ENCODE measurements around the gene GAS7. TPM values are rescaled to one million over a fixed set of nuclear protein-coding genes. Genes with fewer than 3 reads are reported as not detected.
A peak's percentile ranks its signal among the peaks of the same experiment; 100 is the strongest.

Gene GAS7
- total RNA-seq, 6 experiments from 2014 or later = 1.6 to 7.1 (median 2.7) TPM

DNA sequence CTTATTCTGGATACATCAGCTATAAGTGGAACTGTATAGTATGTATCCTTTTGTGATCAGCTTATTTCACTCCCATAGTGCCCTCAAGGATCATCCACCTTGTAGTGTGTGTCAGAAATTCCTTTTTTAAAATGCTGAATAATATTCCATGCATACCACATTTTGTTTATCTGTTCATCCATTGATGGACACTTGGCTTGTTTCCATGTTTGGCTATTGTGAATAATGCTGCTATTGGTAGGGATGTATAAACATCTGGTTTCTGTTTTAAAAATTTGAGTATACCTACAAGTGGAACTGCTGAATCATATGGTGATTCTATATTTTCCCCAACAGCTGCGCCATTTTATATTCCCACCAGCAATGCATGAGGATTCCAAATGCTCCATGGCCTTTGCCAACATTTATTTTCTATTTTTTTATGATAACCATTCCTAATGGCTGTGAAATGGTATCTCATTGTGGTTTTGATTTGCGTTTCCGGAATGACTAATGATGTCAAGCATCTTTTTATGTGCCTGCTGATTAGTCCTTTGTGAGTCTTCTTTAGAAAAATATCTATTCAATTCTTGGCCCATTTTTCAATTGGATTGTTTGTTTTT is 304.9 kb downstream of the GAS7 start:
- no peak for TF ChIP-seq POLR2A (IDR thresholded peaks at IDR 0.05)
- TF ChIP-seq, protein P1, sequence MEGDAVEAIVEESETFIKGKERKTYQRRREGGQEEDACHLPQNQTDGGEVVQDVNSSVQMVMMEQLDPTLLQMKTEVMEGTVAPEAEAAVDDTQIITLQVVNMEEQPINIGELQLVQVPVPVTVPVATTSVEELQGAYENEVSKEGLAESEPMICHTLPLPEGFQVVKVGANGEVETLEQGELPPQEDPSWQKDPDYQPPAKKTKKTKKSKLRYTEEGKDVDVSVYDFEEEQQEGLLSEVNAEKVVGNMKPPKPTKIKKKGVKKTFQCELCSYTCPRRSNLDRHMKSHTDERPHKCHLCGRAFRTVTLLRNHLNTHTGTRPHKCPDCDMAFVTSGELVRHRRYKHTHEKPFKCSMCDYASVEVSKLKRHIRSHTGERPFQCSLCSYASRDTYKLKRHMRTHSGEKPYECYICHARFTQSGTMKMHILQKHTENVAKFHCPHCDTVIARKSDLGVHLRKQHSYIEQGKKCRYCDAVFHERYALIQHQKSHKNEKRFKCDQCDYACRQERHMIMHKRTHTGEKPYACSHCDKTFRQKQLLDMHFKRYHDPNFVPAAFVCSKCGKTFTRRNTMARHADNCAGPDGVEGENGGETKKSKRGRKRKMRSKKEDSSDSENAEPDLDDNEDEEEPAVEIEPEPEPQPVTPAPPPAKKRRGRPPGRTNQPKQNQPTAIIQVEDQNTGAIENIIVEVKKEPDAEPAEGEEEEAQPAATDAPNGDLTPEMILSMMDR (IDR thresholded peaks at IDR 0.05) = no peak
- Histone ChIP-seq H3K9me3 (no peaks in the 10 kb centered on the region), H3K4me3 (no peak overlapping the region), H3K27ac (no peak overlapping the region), H3K36me3 (no peaks in the 10 kb centered on the region), H3K4me1 (no peaks in the 10 kb centered on the region), H3K27me3 (no peaks in the 10 kb centered on the region)
- 62% methylated on average over 3 of the region's 3 CpGs for WGBS (ENCODE audit: insufficient coverage, low coverage, low lambda C conversion rate, missing lambda C conversion rate)
- ATAC-seq (no peak), DNase-seq (no peak)
- intact Hi-C loops (cut with DNase I) = no loop called here

DNA sequence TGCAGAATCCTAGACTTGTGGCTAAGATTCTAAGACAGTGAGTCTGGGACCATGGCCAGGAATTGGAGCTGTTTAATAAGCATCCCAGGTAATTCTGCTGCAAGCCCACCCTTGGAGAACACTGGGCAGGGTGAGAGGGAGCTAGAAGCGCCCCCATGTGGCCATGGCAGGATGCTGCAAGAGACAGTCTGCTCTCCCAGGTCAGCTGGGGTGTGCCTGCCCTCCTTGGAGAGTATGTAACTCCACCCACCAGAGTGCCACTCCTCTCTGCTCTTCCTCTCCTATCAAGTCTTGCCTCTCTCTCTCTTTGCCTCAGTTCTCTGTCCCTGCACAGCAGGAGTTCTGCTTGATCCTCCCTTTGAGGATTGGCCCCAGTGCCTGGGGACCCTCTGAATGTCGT is 308.3 kb downstream of the GAS7 start:
- Histone ChIP-seq H3K4me1 (no peaks in the 10 kb centered on the region), H3K27ac (no peak overlapping the region), H3K4me3 (no peak overlapping the region), H3K27me3 (no peaks in the 10 kb centered on the region), H3K36me3 (no peaks in the 10 kb centered on the region), H3K9me3 (no peaks in the 10 kb centered on the region)
- TF ChIP-seq, protein P1 (IDR thresholded peaks at IDR 0.05) = peak in 3 of 4 donors; percentile 16 to 42 (median 29)
- no peak for TF ChIP-seq POLR2A (IDR thresholded peaks at IDR 0.05)
- DNase-seq = no peak
- 22% methylated on average over 1 of the region's 2 CpGs for WGBS (ENCODE audit: insufficient coverage, low coverage, low lambda C conversion rate, missing lambda C conversion rate)
- peak in 2 of 4 donors; percentile 39 to 53 for ATAC-seq
- intact Hi-C loops (cut with DNase I) = no loop called here

DNA sequence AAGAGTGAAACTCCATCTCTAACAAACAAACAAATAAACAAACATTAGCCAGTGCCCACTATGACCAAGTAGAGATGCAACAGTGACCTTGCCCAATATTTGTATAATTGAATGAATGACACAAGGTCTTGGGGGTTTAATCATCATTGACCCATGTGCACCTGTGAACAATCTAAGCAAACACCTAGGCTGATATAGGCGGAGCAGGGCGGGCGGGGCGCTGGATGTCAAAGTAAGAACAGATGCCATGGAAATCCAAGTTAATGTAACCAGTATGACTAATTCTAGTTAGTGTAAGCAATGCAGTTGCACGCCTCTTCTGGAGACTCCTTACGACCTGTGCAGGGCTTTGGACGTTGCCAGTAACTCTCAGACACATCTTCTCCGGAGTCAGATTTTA is 310.9 kb downstream of the GAS7 start:
- Histone ChIP-seq H3K4me1 (no peaks in the 10 kb centered on the region), H3K27me3 (no peaks in the 10 kb centered on the region), H3K4me3 (no peak overlapping the region), H3K9me3 (peaks cover 0 to 10% (median 0%) of the 10 kb centered on the region in 4 donors), H3K36me3 (no peaks in the 10 kb centered on the region), H3K27ac (no peak overlapping the region)
- no peak for DNase-seq
- WGBS (ENCODE audit: insufficient coverage, low coverage, low lambda C conversion rate, missing lambda C conversion rate) = 52% methylated on average over 3 of the region's 8 CpGs
- intact Hi-C loops (cut with DNase I) = no loop called here
- TF ChIP-seq, protein P1 (IDR thresholded peaks at IDR 0.05) = no peak
- no peak for ATAC-seq

DNA sequence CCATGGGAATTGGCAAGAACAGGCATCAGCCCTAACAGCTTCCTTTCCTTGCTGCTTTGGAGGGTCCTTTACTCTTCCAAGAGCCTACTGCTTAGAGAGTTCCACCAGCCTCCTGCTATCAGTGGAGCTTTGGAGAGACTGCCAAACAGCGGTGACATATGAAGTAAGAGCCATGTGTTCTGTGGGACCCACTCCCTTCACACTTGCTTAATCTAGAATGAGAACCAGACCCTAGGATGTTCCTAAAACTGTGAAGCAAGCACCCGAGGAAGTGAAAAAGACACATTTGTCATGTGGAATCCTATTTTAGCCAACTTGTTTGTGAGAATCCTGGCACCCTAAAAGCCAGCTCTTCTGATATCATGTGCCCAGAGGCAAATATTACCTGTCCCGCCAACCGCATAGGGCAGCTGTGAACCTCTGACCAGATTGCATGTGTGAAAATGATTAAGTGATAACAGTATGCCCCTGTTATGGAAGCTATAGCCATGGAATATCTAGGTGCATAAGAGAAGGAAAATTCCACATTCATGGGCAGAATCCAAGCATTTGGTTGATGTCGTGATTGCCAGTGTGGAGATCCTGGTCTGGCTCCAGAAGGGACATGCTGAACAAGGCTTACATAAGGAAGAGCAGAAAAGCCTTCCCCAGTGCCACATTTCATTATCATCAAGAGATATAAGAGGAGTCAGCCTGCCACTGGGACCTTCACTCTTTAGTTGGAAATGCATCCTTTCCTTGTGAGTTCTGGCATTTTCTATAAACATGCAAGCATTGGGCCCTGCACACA is 312.1 kb downstream of the GAS7 start:
- Histone ChIP-seq H3K27me3 (no peaks in the 10 kb centered on the region), H3K27ac (no peak overlapping the region), H3K9me3 (peaks cover 0 to 10% (median 0%) of the 10 kb centered on the region in 4 donors), H3K4me1 (no peaks in the 10 kb centered on the region), H3K4me3 (no peak overlapping the region), H3K36me3 (no peaks in the 10 kb centered on the region)
- WGBS (ENCODE audit: insufficient coverage, low coverage, low lambda C conversion rate, missing lambda C conversion rate) = 74% methylated on average over 2 of the region's 5 CpGs
- DNase-seq (no peak), ATAC-seq (no peak)
- intact Hi-C loops (cut with DNase I) = no loop called here
- TF ChIP-seq, protein P1 (IDR thresholded peaks at IDR 0.05) = no peak
- TF ChIP-seq POLR2A (IDR thresholded peaks at IDR 0.05) = no peak
